ENCODE measurements around the gene PEAR1.
"Not testable (repeated sequence)": the region's sequence is repeated elsewhere in the genome, so short reads cannot be mapped to it uniquely, and the experiment has no call there.

PEAR1 gene

GRCh38 chr1:156913809-156914387 is 20.4 kb downstream of the PEAR1 start:
- FAIRE-seq = no peak
- no peak for DNase-seq (ENCODE audit: insufficient read length, low spot score)

- DNase-seq (ENCODE audit: insufficient read length, low spot score) (no peak), FAIRE-seq (no peak)
Measured at GRCh38 chr1:156914440-156914856, 20.9 kb downstream of the PEAR1 start.

- DNase-seq (ENCODE audit: insufficient read length, low spot score) (peak; percentile 44), FAIRE-seq (no peak)
Measured at GRCh38 chr1:156920233-156921052, 26.9 kb downstream of the PEAR1 start, which contains the start of gene LRRC71. Gene LRRC71 (plus strand): TSS chr1:156920632. CDS start chr1:156920804, 172 bp downstream.

- DNase-seq (ENCODE audit: insufficient read length, low spot score) (no peak), FAIRE-seq (no peak)
Measured at GRCh38 chr1:156921053-156921529, 27.6 kb downstream of the PEAR1 start.

GRCh38 chr1:156922986-156923669 is 29.6 kb downstream of the PEAR1 start:
- DNase-seq (ENCODE audit: insufficient read length, low spot score) (no peak), FAIRE-seq (no peak)

GRCh38 chr1:156923670-156924477 is 30.4 kb downstream of the PEAR1 start:
- no peak for DNase-seq (ENCODE audit: insufficient read length, low spot score)
- no peak for FAIRE-seq

- no peak for FAIRE-seq
- no peak for DNase-seq (ENCODE audit: insufficient read length, low spot score)
Measured at GRCh38 chr1:156924478-156925153, 31.1 kb downstream of the PEAR1 start.

GRCh38 chr1:156925154-156926010 is 31.9 kb downstream of the PEAR1 start:
- no peak for FAIRE-seq
- no peak for DNase-seq (ENCODE audit: insufficient read length, low spot score)

- FAIRE-seq (no peak), DNase-seq (ENCODE audit: insufficient read length, low spot score) (no peak)
Measured at GRCh38 chr1:156926175-156926574, 32.7 kb downstream of the PEAR1 start.

- DNase-seq (ENCODE audit: insufficient read length, low spot score); FAIRE-seq: not testable (repeated sequence)
Measured at GRCh38 chr1:156926695-156927094, 33.2 kb downstream of the PEAR1 start.

- FAIRE-seq (no peak), DNase-seq (ENCODE audit: insufficient read length, low spot score) (peak; percentile 37)
Measured at GRCh38 chr1:156927215-156928042, 33.9 kb downstream of the PEAR1 start.

GRCh38 chr1:156928043-156928602 is 34.6 kb downstream of the PEAR1 start:
- DNase-seq (ENCODE audit: insufficient read length, low spot score) (no peak), FAIRE-seq (no peak)

GRCh38 chr1:156929596-156930238 is 36.2 kb downstream of the PEAR1 start:
- DNase-seq (ENCODE audit: insufficient read length, low spot score) = no peak

GRCh38 chr1:156930483-156930882 is 37.0 kb downstream of the PEAR1 start:
- no peak for DNase-seq (ENCODE audit: insufficient read length, low spot score)
- no peak for FAIRE-seq

More at GRCh38 chr1:156929596-156930238, 36.2 kb downstream of the PEAR1 start:
- no peak for FAIRE-seq

- FAIRE-seq (peak; percentile 51), DNase-seq (ENCODE audit: insufficient read length, low spot score) (no peak)
Measured at GRCh38 chr1:156931211-156931952, 37.9 kb downstream of the PEAR1 start.

- DNase-seq (ENCODE audit: insufficient read length, low spot score) = no peak
- no peak for FAIRE-seq
Measured at GRCh38 chr1:156931974-156932710, 38.6 kb downstream of the PEAR1 start.
